ENCODE data around the gene RBM47. TPM values are rescaled to one million over a fixed set of nuclear protein-coding genes. Genes with fewer than 3 reads are reported as not detected.
A peak's percentile ranks its signal among the peaks of the same experiment; 100 is the strongest.

RBM47 gene
- total and polyA plus RNA-seq, 9 of the 15 experiments (the other 6 are each of a cell fraction or from before 2014, with no cell fraction given): 1.4 to 6.4 (median 3.3) TPM

- TF ChIP-seq SRF (CRISPR knock-in tag; IDR thresholded peaks at IDR 0.05): peak in 1 of 2 experiments; percentile 33; a peak in 1 of 4 replicates
- no peak for TF ChIP-seq HCFC1 (IDR thresholded peaks at IDR 0.05; ENCODE audit: low read depth, low read length)
- no peak for TF ChIP-seq ZNF830 (CRISPR knock-in tag; IDR thresholded peaks at IDR 0.05)
- TF ChIP-seq ZNF717 (CRISPR knock-in tag; IDR thresholded peaks at IDR 0.05): no peak
- TF ChIP-seq TARDBP (IDR thresholded peaks at IDR 0.05): no peak
- TF ChIP-seq ELF2 (CRISPR knock-in tag; IDR thresholded peaks at IDR 0.05): no peak
- no peak for TF ChIP-seq GTF2B (IDR thresholded peaks at IDR 0.05; ENCODE audit: extremely low read depth, insufficient read length)
- no peak for TF ChIP-seq ZNF449 (CRISPR knock-in tag; IDR thresholded peaks at IDR 0.05)
- TF ChIP-seq ZNF512 (tag; IDR thresholded peaks at IDR 0.05): no peak
- no peak for TF ChIP-seq LCOR (CRISPR knock-in tag; IDR thresholded peaks at IDR 0.05)
- TF ChIP-seq DEAF1 (CRISPR knock-in tag; IDR thresholded peaks at IDR 0.05): no peak
- TF ChIP-seq ETV5 (CRISPR knock-in tag; IDR thresholded peaks at IDR 0.05; ENCODE audit: low read depth): no peak
- no peak for TF ChIP-seq ZNF589 (CRISPR knock-in tag; IDR thresholded peaks at IDR 0.05; ENCODE audit: low read depth)
- TF ChIP-seq ZFP36 (IDR thresholded peaks at IDR 0.05; ENCODE audit: low read depth, low read length, partially characterized antibody): peak; percentile 24
- no peak for TF ChIP-seq RBBP5 (IDR thresholded peaks at IDR 0.05; ENCODE audit: borderline replicate concordance, insufficient read depth, low read length, poor library complexity, severe bottlenecking)
- no peak for TF ChIP-seq MCM5 (IDR thresholded peaks at IDR 0.05; ENCODE audit: low read depth)
- no peak for TF ChIP-seq ZNF23 (CRISPR knock-in tag; IDR thresholded peaks at IDR 0.05)
- no peak for TF ChIP-seq TAF7 (tag; IDR thresholded peaks at IDR 0.05)
- TF ChIP-seq RNF219 (CRISPR knock-in tag; IDR thresholded peaks at IDR 0.05): 0 out of 2 replicates have a peak, but pooled peaks have one; percentile 42
Measured at GRCh38 chr4:40525752-40526598, 103.7 kb downstream of the RBM47 start (continued).
